ENCODE results near the gene TOP1.

TOP1 gene

GRCh38 chr20:41052742-41053419, 24.3 kb downstream of the TOP1 start:
- Histone ChIP-seq H3K4me1 (ENCODE audit: insufficient read depth, insufficient read length) (no peaks in the 10 kb centered on the region), H3K36me3 (ENCODE audit: insufficient read depth, insufficient read length, low read length) (no peaks in the 10 kb centered on the region), H3K27me3 (ENCODE audit: insufficient read depth, insufficient read length) (no peaks in the 10 kb centered on the region), H3K9me3 (ENCODE audit: insufficient read depth, low read length) (0 out of 2 replicates have a peak, but pooled peaks cover 11% of the 10 kb centered on the region), H3K9ac (ENCODE audit: insufficient read length, low read depth) (no peak overlapping the region), H3K4me3 (ENCODE audit: insufficient read length, low read depth) (no peak overlapping the region)
- TF ChIP-seq YY1 (IDR thresholded peaks at IDR 0.05; ENCODE audit: insufficient read depth, insufficient read length) (no peak), ZNF274 (IDR thresholded peaks at IDR 0.05; ENCODE audit: low read depth, low read length) (no peak)
- DNase-seq (ENCODE audit: low read depth, low spot score), result no peak

DNA sequence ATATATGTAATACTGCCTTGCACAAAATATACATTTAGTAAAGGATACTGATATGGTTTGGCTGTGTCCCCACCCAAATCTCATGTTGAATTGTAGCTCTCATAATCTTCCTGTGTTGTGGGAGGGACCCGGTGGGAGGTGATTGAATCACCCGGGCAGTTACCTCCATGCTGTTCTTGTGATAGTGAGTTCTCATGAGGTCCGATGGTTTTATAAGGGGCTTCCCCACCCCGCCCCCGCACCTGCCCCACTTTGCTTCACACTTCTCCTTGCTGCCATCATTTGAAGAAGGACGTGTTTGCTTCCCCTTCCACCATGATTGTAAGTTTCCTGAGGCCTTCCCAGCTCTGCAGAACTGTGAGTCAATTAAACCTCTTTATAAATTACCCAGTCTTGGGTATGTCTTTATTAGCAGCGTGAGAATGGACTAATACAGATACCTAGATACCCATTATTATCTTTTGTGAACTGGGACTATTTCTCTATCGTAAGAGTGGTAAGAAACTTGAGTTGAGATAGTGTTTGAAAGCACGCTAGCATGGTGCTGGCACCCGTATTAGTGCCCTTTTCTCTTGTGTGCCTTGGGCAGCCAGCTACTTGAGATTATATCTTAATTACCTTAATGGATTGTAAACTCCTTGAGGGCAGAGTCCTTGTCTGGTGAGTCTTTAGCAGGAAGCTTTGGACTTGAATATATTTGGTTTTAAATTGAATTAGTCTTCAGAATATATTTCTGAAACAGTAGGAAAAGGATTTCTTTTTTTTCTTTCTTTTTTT, 25.6 kb downstream of the TOP1 start:
- H3K27me3 ChIP-seq (ENCODE audit: insufficient read depth, insufficient read length), result no peaks in the 10 kb centered on the region
- no peak overlapping the region for H3K9ac ChIP-seq (ENCODE audit: insufficient read length, low read depth)
- no peak for DNase-seq (ENCODE audit: low read depth, low spot score)
- no peaks in the 10 kb centered on the region for H3K4me1 ChIP-seq (ENCODE audit: insufficient read depth, insufficient read length)
- no peak for TF ChIP-seq ZNF274 (IDR thresholded peaks at IDR 0.05; ENCODE audit: low read depth, low read length)
- TF ChIP-seq YY1 (IDR thresholded peaks at IDR 0.05; ENCODE audit: insufficient read depth, insufficient read length), result no peak
- no peak for TF ChIP-seq SUZ12 (IDR thresholded peaks at IDR 0.05; ENCODE audit: extremely low read depth, insufficient read depth, insufficient read length)
- H3K9me3 ChIP-seq (ENCODE audit: insufficient read depth, low read length), result 0 out of 2 replicates have a peak, but pooled peaks cover 11% of the 10 kb centered on the region
- no peaks in the 10 kb centered on the region for H3K36me3 ChIP-seq (ENCODE audit: insufficient read depth, insufficient read length, low read length)
- no peak overlapping the region for H3K4me3 ChIP-seq (ENCODE audit: insufficient read length, low read depth)

DNA sequence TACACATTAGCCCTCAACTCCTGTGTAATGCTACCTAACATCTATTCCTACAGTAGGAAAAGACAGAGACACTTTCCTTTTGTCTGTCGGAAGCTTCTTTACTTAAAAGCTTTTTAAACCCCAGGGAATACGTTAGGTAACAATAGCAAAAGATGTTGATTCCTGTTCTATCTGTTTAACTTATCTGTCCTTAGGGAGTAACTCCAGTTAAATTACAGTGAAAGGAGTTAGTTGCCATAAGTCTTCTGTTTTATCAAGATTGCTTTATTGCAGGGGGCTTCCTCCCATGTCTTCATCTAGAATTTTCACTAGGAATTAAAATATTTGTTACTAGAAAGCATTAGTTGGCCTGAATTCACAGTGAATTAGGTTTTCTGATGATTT, 26.2 kb downstream of the TOP1 start:
- DNase-seq (ENCODE audit: low read depth, low spot score), result no peak
- Histone ChIP-seq H3K36me3 (ENCODE audit: insufficient read depth, insufficient read length, low read length) (no peaks in the 10 kb centered on the region), H3K4me1 (ENCODE audit: insufficient read depth, insufficient read length) (no peaks in the 10 kb centered on the region), H3K9me3 (ENCODE audit: insufficient read depth, low read length) (0 out of 2 replicates have a peak, but pooled peaks cover 11% of the 10 kb centered on the region), H3K27me3 (ENCODE audit: insufficient read depth, insufficient read length) (no peaks in the 10 kb centered on the region), H3K4me3 (ENCODE audit: insufficient read length, low read depth) (no peak overlapping the region), H3K9ac (ENCODE audit: insufficient read length, low read depth) (no peak overlapping the region)
- TF ChIP-seq SUZ12 (IDR thresholded peaks at IDR 0.05; ENCODE audit: extremely low read depth, insufficient read depth, insufficient read length), result no peak
- no peak for TF ChIP-seq YY1 (IDR thresholded peaks at IDR 0.05; ENCODE audit: insufficient read depth, insufficient read length)
- TF ChIP-seq ZNF274 (IDR thresholded peaks at IDR 0.05; ENCODE audit: low read depth, low read length), result no peak

GRCh38 chr20:41055679-41056078, 27.1 kb downstream of the TOP1 start:
- no peaks in the 10 kb centered on the region for H3K4me1 ChIP-seq (ENCODE audit: insufficient read depth, insufficient read length)
- H3K27me3 ChIP-seq (ENCODE audit: insufficient read depth, insufficient read length), result no peaks in the 10 kb centered on the region
- no peak for DNase-seq (ENCODE audit: low read depth, low spot score)
- no peaks in the 10 kb centered on the region for H3K36me3 ChIP-seq (ENCODE audit: insufficient read depth, insufficient read length, low read length)
- H3K9me3 ChIP-seq (ENCODE audit: insufficient read depth, low read length), result 0 out of 2 replicates have a peak, but pooled peaks cover 11% of the 10 kb centered on the region
- H3K9ac ChIP-seq (ENCODE audit: insufficient read length, low read depth), result no peak overlapping the region
- TF ChIP-seq ZNF274 (IDR thresholded peaks at IDR 0.05; ENCODE audit: low read depth, low read length) (no peak), YY1 (IDR thresholded peaks at IDR 0.05; ENCODE audit: insufficient read depth, insufficient read length) (no peak), SUZ12 (IDR thresholded peaks at IDR 0.05; ENCODE audit: extremely low read depth, insufficient read depth, insufficient read length) (no peak)
- H3K4me3 ChIP-seq (ENCODE audit: insufficient read length, low read depth), result no peak overlapping the region

DNA sequence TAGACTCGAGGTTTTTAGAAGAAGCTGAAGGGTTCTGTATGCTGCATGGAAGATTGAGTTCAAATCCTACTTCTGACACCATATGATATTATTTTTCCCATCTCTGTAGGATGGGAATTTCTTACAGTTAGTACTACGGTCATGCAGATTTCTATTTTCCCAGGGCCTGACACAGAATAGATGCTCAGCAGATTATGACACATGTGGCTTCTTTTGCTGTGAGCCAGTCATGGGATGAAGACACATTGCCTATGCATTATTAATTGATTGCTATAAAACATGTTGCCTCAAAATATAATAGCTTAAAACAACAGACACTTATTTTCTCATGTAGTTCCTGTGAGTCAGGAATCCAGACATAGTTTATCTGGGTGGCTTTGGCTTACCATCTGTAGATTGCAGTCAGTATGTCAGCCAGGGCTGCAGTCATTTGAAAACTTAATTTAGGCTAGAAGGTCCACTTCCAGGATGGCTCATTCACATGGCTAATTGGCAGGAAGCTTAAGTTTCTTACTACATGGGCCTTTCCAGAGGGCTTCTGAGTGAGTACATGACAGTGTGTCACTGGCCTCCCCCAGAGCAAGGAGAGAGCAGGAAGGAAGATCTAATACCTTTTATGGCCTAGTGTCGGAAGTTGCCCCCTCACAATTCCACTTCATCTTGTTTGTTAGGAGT, 29.5 kb downstream of the TOP1 start:
- TF ChIP-seq ZNF274 (IDR thresholded peaks at IDR 0.05; ENCODE audit: low read depth, low read length) (no peak), SUZ12 (IDR thresholded peaks at IDR 0.05; ENCODE audit: extremely low read depth, insufficient read depth, insufficient read length) (no peak), YY1 (IDR thresholded peaks at IDR 0.05; ENCODE audit: insufficient read depth, insufficient read length) (no peak)
- H3K27me3 ChIP-seq (ENCODE audit: insufficient read depth, insufficient read length), result no peaks in the 10 kb centered on the region
- DNase-seq (ENCODE audit: low read depth, low spot score), result no peak
- no peak overlapping the region for H3K9ac ChIP-seq (ENCODE audit: insufficient read length, low read depth)
- H3K4me3 ChIP-seq (ENCODE audit: insufficient read length, low read depth), result no peak overlapping the region
- H3K36me3 ChIP-seq (ENCODE audit: insufficient read depth, insufficient read length, low read length), result peaks cover 23% of the 10 kb centered on the region
- no peaks in the 10 kb centered on the region for H3K4me1 ChIP-seq (ENCODE audit: insufficient read depth, insufficient read length)
- 0 out of 2 replicates have a peak, but pooled peaks cover 8% of the 10 kb centered on the region for H3K9me3 ChIP-seq (ENCODE audit: insufficient read depth, low read length)

GRCh38 chr20:41058674-41059635, 30.3 kb downstream of the TOP1 start:
- Histone ChIP-seq H3K27me3 (ENCODE audit: insufficient read depth, insufficient read length) (no peaks in the 10 kb centered on the region), H3K9ac (ENCODE audit: insufficient read length, low read depth) (no peak overlapping the region), H3K9me3 (ENCODE audit: insufficient read depth, low read length) (no peaks in the 10 kb centered on the region), H3K4me1 (ENCODE audit: insufficient read depth, insufficient read length) (no peaks in the 10 kb centered on the region), H3K4me3 (ENCODE audit: insufficient read length, low read depth) (no peak overlapping the region), H3K36me3 (ENCODE audit: insufficient read depth, insufficient read length, low read length) (peaks cover 29% of the 10 kb centered on the region)
- TF ChIP-seq YY1 (IDR thresholded peaks at IDR 0.05; ENCODE audit: insufficient read depth, insufficient read length) (no peak), ZNF274 (IDR thresholded peaks at IDR 0.05; ENCODE audit: low read depth, low read length) (no peak), SUZ12 (IDR thresholded peaks at IDR 0.05; ENCODE audit: extremely low read depth, insufficient read depth, insufficient read length) (no peak)
- no peak for DNase-seq (ENCODE audit: low read depth, low spot score)
